Measurements from ENCODE around the gene GPC6. TPM values are rescaled to one million over a fixed set of nuclear protein-coding genes. Genes with fewer than 3 reads are reported as not detected.

Gene GPC6
- polyA plus RNA-seq, 1 of the 3 experiments (the other 2 are of a cell fraction) = 6.7 TPM

GRCh38 chr13:93256998-93257397 lies 30.4 kb downstream of the GPC6 start:
- no peaks in the 10 kb centered on the region for H3K36me3 ChIP-seq (replicated peaks in 1 of 2; ENCODE audit: control insufficient read depth in 1 of 2, insufficient read depth in 2 of 2, low read length in 1 of 2)
- H3K4me3 ChIP-seq (ENCODE audit: low read depth in 2 of 2, low read length in 1 of 2) = no peak overlapping the region
- TF ChIP-seq GABPA (IDR thresholded peaks at IDR 0.05; ENCODE audit: low read depth) (no peak), ELF1 (IDR thresholded peaks at IDR 0.05) (no peak), CTCF (IDR thresholded peaks at IDR 0.05) (no peak), GATA2 (CRISPR knock-in tag; IDR thresholded peaks at IDR 0.05) (no peak), MEF2A (IDR thresholded peaks at IDR 0.05; ENCODE audit: borderline replicate concordance, low read depth) (no peak), TEAD4 (IDR thresholded peaks at IDR 0.05; ENCODE audit: borderline replicate concordance, insufficient read depth) (no peak), PBX3 (IDR thresholded peaks at IDR 0.05) (no peak)
- ChIA-PET POLR2A (interaction anchor here (0.6 kb wide), 1 partner anchor 283 kb away, joined by 3 read pairs; no protein-coding TSS in a partner anchor), CTCF (interaction anchor here (1.0 kb wide), 1 partner anchor 18 kb away, joined by 3 read pairs; no protein-coding TSS in a partner anchor)
- no peak overlapping the region for H3K9ac ChIP-seq
- no peaks in the 10 kb centered on the region for H3K27me3 ChIP-seq (ENCODE audit: insufficient read depth)
- H4K20me1 ChIP-seq (ENCODE audit: insufficient read depth) = no peaks in the 10 kb centered on the region
- H3K9me2 ChIP-seq = no peaks in the 10 kb centered on the region
- peaks cover 2 to 21% of the 10 kb centered on the region in 2 experiments; a peak in 3 of 4 replicates for H3K4me1 ChIP-seq (ENCODE audit: control insufficient read depth in 1 of 2, insufficient read depth in 2 of 2, low read depth in 1 of 2, low read length in 1 of 2)
- no peaks in the 10 kb centered on the region; the same call in 1 of the 2 replicates for H3K79me2 ChIP-seq (ENCODE audit: insufficient read depth)
- H3F3A ChIP-seq (replicated peaks; ENCODE audit: insufficient read depth) = peaks cover 1% of the 10 kb centered on the region
- no peak overlapping the region for H2AFZ ChIP-seq (ENCODE audit: low read depth)
- DNase-seq = no peak
- no peak overlapping the region for H3K4me2 ChIP-seq
- WGBS (ENCODE audit: low lambda C conversion rate) = 85% methylated on average over 2 of the region's 2 CpGs
- H3K27ac ChIP-seq (ENCODE audit: low read depth in 2 of 2, low read length in 1 of 2) = no peak overlapping the region
- H3K9me3 ChIP-seq = no peaks in the 10 kb centered on the region

GRCh38 chr13:93259527-93260080 lies 33.0 kb downstream of the GPC6 start:
- Histone ChIP-seq H3K4me3 (ENCODE audit: low read depth in 2 of 2, low read length in 1 of 2) (no peak overlapping the region), H3K4me2 (no peak overlapping the region), H3K9ac (no peak overlapping the region), H3K9me2 (no peaks in the 10 kb centered on the region), H3F3A (replicated peaks; ENCODE audit: insufficient read depth) (peaks cover 11% of the 10 kb centered on the region), H3K9me3 (no peaks in the 10 kb centered on the region), H3K4me1 (ENCODE audit: control insufficient read depth in 1 of 2, insufficient read depth in 2 of 2, low read depth in 1 of 2, low read length in 1 of 2) (peaks cover 2 to 27% of the 10 kb centered on the region in 2 experiments; a peak in 3 of 4 replicates), H4K20me1 (ENCODE audit: insufficient read depth) (no peaks in the 10 kb centered on the region), H3K27me3 (ENCODE audit: insufficient read depth) (no peaks in the 10 kb centered on the region), H2AFZ (ENCODE audit: low read depth) (no peak overlapping the region), H3K36me3 (replicated peaks in 1 of 2; ENCODE audit: control insufficient read depth in 1 of 2, insufficient read depth in 2 of 2, low read length in 1 of 2) (no peaks in the 10 kb centered on the region), H3K79me2 (ENCODE audit: insufficient read depth) (no peaks in the 10 kb centered on the region; the same call in 1 of the 2 replicates), H3K27ac (ENCODE audit: low read depth in 2 of 2, low read length in 1 of 2) (no peak overlapping the region)
- TF ChIP-seq RFX5 (IDR thresholded peaks at IDR 0.05; ENCODE audit: low read length) = no peak
- no peak for TF ChIP-seq TCF12 (IDR thresholded peaks at IDR 0.05)
- TF ChIP-seq SIN3A (IDR thresholded peaks at IDR 0.05; ENCODE audit: borderline replicate concordance, low read depth, low read length) = no peak
- TF ChIP-seq RCOR1 (IDR thresholded peaks at IDR 0.05; ENCODE audit: low read length) = no peak
- no peak for TF ChIP-seq TEAD4 (IDR thresholded peaks at IDR 0.05; ENCODE audit: borderline replicate concordance, insufficient read depth)
- TF ChIP-seq CHD2 (IDR thresholded peaks at IDR 0.05; ENCODE audit: low read length, partially characterized antibody) = no peak
- no peak for TF ChIP-seq YY1 (IDR thresholded peaks at IDR 0.05; ENCODE audit: low read depth)
- TF ChIP-seq MAX (IDR thresholded peaks at IDR 0.05; ENCODE audit: low read depth) = no peak
- no peak for TF ChIP-seq FOXJ3 (CRISPR knock-in tag; IDR thresholded peaks at IDR 0.05)
- no peak for TF ChIP-seq REST (IDR thresholded peaks at IDR 0.05; ENCODE audit: low read depth, low read length)
- no peak for TF ChIP-seq USF1 (IDR thresholded peaks at IDR 0.05; ENCODE audit: borderline replicate concordance, low read depth)
- no peak for DNase-seq
- CTCF ChIA-PET = interaction anchor here (1.3 to 2.2 kb wide), 2 partner anchors 8 to 11 kb away, joined by 4 to 11 read pairs; no protein-coding TSS in a partner anchor
- POLR2A ChIA-PET = no interaction called here
